ENCODE measurements around the gene IL1R1.

DNA sequence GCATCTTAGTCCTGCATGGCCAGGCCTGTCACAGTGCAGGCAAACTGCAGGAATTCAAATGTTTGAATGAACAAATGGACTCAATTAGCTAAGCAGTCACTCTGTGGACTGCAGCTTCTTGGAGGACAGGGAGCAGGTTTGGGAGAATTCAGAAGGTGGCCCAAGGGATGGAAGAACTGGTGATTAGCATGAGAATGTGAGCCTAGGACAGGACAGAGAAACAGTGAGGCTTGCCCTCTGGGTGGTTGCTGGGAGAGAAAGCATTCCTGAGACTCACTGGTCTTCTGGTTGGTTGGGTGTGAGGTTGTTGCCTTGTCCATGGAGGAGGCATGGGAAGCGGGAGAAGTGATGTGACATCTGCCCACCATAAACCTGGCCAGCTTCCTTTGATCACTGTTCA, 58.0 kb downstream of the IL1R1 start:
- TF ChIP-seq, protein P1, sequence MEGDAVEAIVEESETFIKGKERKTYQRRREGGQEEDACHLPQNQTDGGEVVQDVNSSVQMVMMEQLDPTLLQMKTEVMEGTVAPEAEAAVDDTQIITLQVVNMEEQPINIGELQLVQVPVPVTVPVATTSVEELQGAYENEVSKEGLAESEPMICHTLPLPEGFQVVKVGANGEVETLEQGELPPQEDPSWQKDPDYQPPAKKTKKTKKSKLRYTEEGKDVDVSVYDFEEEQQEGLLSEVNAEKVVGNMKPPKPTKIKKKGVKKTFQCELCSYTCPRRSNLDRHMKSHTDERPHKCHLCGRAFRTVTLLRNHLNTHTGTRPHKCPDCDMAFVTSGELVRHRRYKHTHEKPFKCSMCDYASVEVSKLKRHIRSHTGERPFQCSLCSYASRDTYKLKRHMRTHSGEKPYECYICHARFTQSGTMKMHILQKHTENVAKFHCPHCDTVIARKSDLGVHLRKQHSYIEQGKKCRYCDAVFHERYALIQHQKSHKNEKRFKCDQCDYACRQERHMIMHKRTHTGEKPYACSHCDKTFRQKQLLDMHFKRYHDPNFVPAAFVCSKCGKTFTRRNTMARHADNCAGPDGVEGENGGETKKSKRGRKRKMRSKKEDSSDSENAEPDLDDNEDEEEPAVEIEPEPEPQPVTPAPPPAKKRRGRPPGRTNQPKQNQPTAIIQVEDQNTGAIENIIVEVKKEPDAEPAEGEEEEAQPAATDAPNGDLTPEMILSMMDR (conservative IDR thresholded peaks at IDR 0.05 in 1 of 2, IDR thresholded peaks at IDR 0.05 in 1 of 2; ENCODE audit: low read depth in 1 of 2, low read length in 2 of 2), result no peak
- TF ChIP-seq EZH2 (IDR thresholded peaks at IDR 0.05; ENCODE audit: low read length, missing control alignments), result no peak

Data from fibroblast of lung (primary cell).